ENCODE measurements around the gene ZNF652. TPM values are rescaled to one million over a fixed set of nuclear protein-coding genes. Genes with fewer than 3 reads are reported as not detected.

Gene ZNF652
- total RNA-seq, 3 donors from 2014 or later, result 44.4 to 117 (median 46.9) TPM

- H3K4me1 ChIP-seq (ENCODE audit: low read depth), result no peaks in the 10 kb centered on the region
Measured at GRCh38 chr17:49344914-49345313, 17.1 kb downstream of the ZNF652 start.

GRCh38 chr17:49343273-49343672 is 18.8 kb downstream of the ZNF652 start:
- DNase-seq (no peak), ATAC-seq (no peak)
- intact Hi-C loops (cut with DNase I, micrococcal nuclease), result no loop called here

More at GRCh38 chr17:49344914-49345313, 17.1 kb downstream of the ZNF652 start:
- Histone ChIP-seq H3K36me3 (ENCODE audit: low read depth) (no peaks in the 10 kb centered on the region), H3K9me3 (no peaks in the 10 kb centered on the region), H3K4me3 (no peak overlapping the region)
- intact Hi-C loops (cut with DNase I, micrococcal nuclease), result no loop called here
- ATAC-seq, result no peak
- no peak for TF ChIP-seq CTCF (IDR thresholded peaks at IDR 0.05)
- DNase-seq, result no peak

GRCh38 chr17:49342575-49342936 is 19.5 kb downstream of the ZNF652 start:
- no peak for ATAC-seq
- Histone ChIP-seq H3K9me3 (no peaks in the 10 kb centered on the region), H3K4me3 (no peak overlapping the region), H3K4me1 (ENCODE audit: low read depth) (no peaks in the 10 kb centered on the region), H3K36me3 (ENCODE audit: low read depth) (no peaks in the 10 kb centered on the region)
- intact Hi-C loops (cut with DNase I, micrococcal nuclease), result no loop called here
- TF ChIP-seq CTCF (IDR thresholded peaks at IDR 0.05), result no peak
- no peak for DNase-seq

More at GRCh38 chr17:49343273-49343672, 18.8 kb downstream of the ZNF652 start:
- no peaks in the 10 kb centered on the region for H3K36me3 ChIP-seq (ENCODE audit: low read depth)
- no peak overlapping the region for H3K4me3 ChIP-seq
- no peaks in the 10 kb centered on the region for H3K9me3 ChIP-seq
- H3K4me1 ChIP-seq (ENCODE audit: low read depth), result no peaks in the 10 kb centered on the region
- no peak for TF ChIP-seq CTCF (IDR thresholded peaks at IDR 0.05)

- no peak overlapping the region for H3K4me3 ChIP-seq
- H3K36me3 ChIP-seq (ENCODE audit: low read depth), result no peaks in the 10 kb centered on the region
- no peak for TF ChIP-seq CTCF (IDR thresholded peaks at IDR 0.05)
- intact Hi-C loops (cut with DNase I, micrococcal nuclease), result no loop called here
- DNase-seq (no peak), ATAC-seq (no peak)
- H3K4me1 ChIP-seq (ENCODE audit: low read depth), result no peaks in the 10 kb centered on the region
- H3K9me3 ChIP-seq, result no peaks in the 10 kb centered on the region
Measured at GRCh38 chr17:49341356-49341755, 20.7 kb downstream of the ZNF652 start.

- intact Hi-C loops (cut with DNase I, micrococcal nuclease), result no loop called here
- TF ChIP-seq CTCF (IDR thresholded peaks at IDR 0.05), result no peak
- H3K36me3 ChIP-seq (ENCODE audit: low read depth), result no peaks in the 10 kb centered on the region
- ATAC-seq (no peak), DNase-seq (no peak)
- H3K4me3 ChIP-seq, result no peak overlapping the region
- no peaks in the 10 kb centered on the region for H3K4me1 ChIP-seq (ENCODE audit: low read depth)
- H3K9me3 ChIP-seq, result no peaks in the 10 kb centered on the region
Measured at GRCh38 chr17:49339354-49339753, 22.7 kb downstream of the ZNF652 start.

- Histone ChIP-seq H3K4me3 (no peak overlapping the region), H3K4me1 (ENCODE audit: low read depth) (no peaks in the 10 kb centered on the region), H3K9me3 (no peaks in the 10 kb centered on the region), H3K36me3 (ENCODE audit: low read depth) (no peaks in the 10 kb centered on the region)
- DNase-seq (no peak), ATAC-seq (no peak)
- no peak for TF ChIP-seq CTCF (IDR thresholded peaks at IDR 0.05)
- intact Hi-C loops (cut with DNase I, micrococcal nuclease), result no loop called here
Measured at GRCh38 chr17:49338883-49339282, 23.2 kb downstream of the ZNF652 start.

Measured in mucosa of descending colon (tissue), 3 donors.